WTC11 (cell line): ENCODE results near the gene SMG7. TPM values are rescaled to one million over a fixed set of nuclear protein-coding genes. Genes with fewer than 3 reads are reported as not detected.

Experiments
- ATAC-seq: fragments of 200-7000 bp; cut with Tn5 transposase; 2 replicates; pipeline ENCODE4 v1.10.0; 2021; ENCODE audit warnings: mild to moderate bottlenecking, moderate library complexity
- CTCF ChIA-PET: fragments of 300-600 bp; sonication (Branson Sonifier 250); formaldehyde crosslinking; loops from one replicate; lab custom pipeline; 2021; ENCODE audit warnings: antibody characterized with exemption; lab: Charles Lee
- POLR2A ChIA-PET: fragments of 350-600 bp; sonication (Branson Sonifier 250); formaldehyde crosslinking; loops from one replicate; lab custom pipeline; 2021; ENCODE audit warnings: antibody characterized with exemption; lab: Charles Lee
- DNase-seq: peaks from one replicate; pipeline ENCODE4 v3.0.0; 2021; ENCODE audit warnings: low spot score
- H3K27ac Mint-ChIP-seq: 2 replicates; pipeline ENCODE4 v1.8.0; 2021; ENCODE audit warnings: mixed read lengths
- H3K27me3 Mint-ChIP-seq: 2 replicates; pipeline ENCODE4 v1.8.0; 2021; ENCODE audit warnings: low read depth, mild to moderate bottlenecking, moderate library complexity, mixed read lengths
- H3K36me3 Mint-ChIP-seq: 2 replicates; pipeline ENCODE4 v1.8.0; 2021; ENCODE audit warnings: mixed read lengths
- H3K4me1 Mint-ChIP-seq: 2 replicates; pipeline ENCODE4 v1.8.0; 2022; ENCODE audit warnings: mixed read lengths
- H3K4me3 Mint-ChIP-seq: 2 replicates; pipeline ENCODE4 v1.8.0; 2021; ENCODE audit warnings: mild to moderate bottlenecking, moderate library complexity, mixed read lengths
- H3K9me3 Mint-ChIP-seq: 2 replicates; pipeline ENCODE4 v1.8.0; 2021; ENCODE audit warnings: mixed read lengths
- ATF3 ChIP-seq: sonication (generic); formaldehyde crosslinking; conservative IDR thresholded peaks from 2 replicates; pipeline ENCODE4 v1.8.1; 2022; ENCODE audit warnings: mild to moderate bottlenecking, missing genetic modification reagents
- CREM ChIP-seq: sonication (generic); formaldehyde crosslinking; IDR thresholded peaks from 2 replicates; pipeline ENCODE4 v1.8.1; 2022; ENCODE audit warnings: mild to moderate bottlenecking, missing genetic modification reagents, moderate library complexity
- ERG ChIP-seq: fragments of 250-450 bp; sonication (Bioruptor Pico); IDR thresholded peaks from 2 replicates; pipeline ENCODE4 v1.8.0; 2021; ENCODE audit warnings: mild to moderate bottlenecking
- FOXJ3 ChIP-seq: sonication (generic); formaldehyde crosslinking; IDR thresholded peaks from 2 replicates; pipeline ENCODE4 v1.9.0; 2021; ENCODE audit warnings: missing genetic modification reagents, mild to moderate bottlenecking, borderline replicate concordance
- FOXK1 ChIP-seq: sonication (generic); formaldehyde crosslinking; IDR thresholded peaks from 2 replicates; pipeline ENCODE4 v1.8.0; 2022; ENCODE audit warnings: mild to moderate bottlenecking, moderate library complexity, missing genetic modification reagents
- IRF1 ChIP-seq: sonication (generic); formaldehyde crosslinking; IDR thresholded peaks from 2 replicates; pipeline ENCODE4 v1.8.0; 2023; ENCODE audit warnings: missing genetic modification reagents
- JUN ChIP-seq: sonication (generic); formaldehyde crosslinking; IDR thresholded peaks from 2 replicates; pipeline ENCODE4 v1.8.0; 2023; ENCODE audit warnings: mild to moderate bottlenecking, missing genetic modification reagents
- KAT7 ChIP-seq: sonication (generic); formaldehyde crosslinking; IDR thresholded peaks from 2 replicates; pipeline ENCODE4 v1.8.1; 2023; ENCODE audit warnings: missing genetic modification reagents, mild to moderate bottlenecking, borderline replicate concordance
- MAX ChIP-seq: sonication (generic); formaldehyde crosslinking; IDR thresholded peaks from 2 replicates; pipeline ENCODE4 v1.8.0; 2022; ENCODE audit warnings: mild to moderate bottlenecking, missing genetic modification reagents
- NR1H2 ChIP-seq: sonication (generic); formaldehyde crosslinking; IDR thresholded peaks from 2 replicates; pipeline ENCODE4 v1.9.0; 2021; ENCODE audit warnings: mild to moderate bottlenecking, moderate library complexity, missing genetic modification reagents
- PRRX2 ChIP-seq: fragments of 250-450 bp; sonication (Bioruptor Pico); IDR thresholded peaks from 2 replicates; pipeline ENCODE4 v1.8.0; 2021; ENCODE audit warnings: mild to moderate bottlenecking
- RORB ChIP-seq: fragments of 250-450 bp; sonication (Bioruptor Pico); IDR thresholded peaks from 2 replicates; pipeline ENCODE4 v1.9.0; 2021; ENCODE audit warnings: mild to moderate bottlenecking
- SOX15 ChIP-seq: fragments of 250-450 bp; sonication (Bioruptor Pico); IDR thresholded peaks from 2 replicates; pipeline ENCODE4 v1.9.0; 2021; ENCODE audit warnings: mild to moderate bottlenecking
- TCF7 ChIP-seq: sonication (generic); formaldehyde crosslinking; IDR thresholded peaks from 2 replicates; pipeline ENCODE4 v1.8.0; 2022; ENCODE audit warnings: mild to moderate bottlenecking, low read depth, missing genetic modification reagents, moderate library complexity
- USF1 ChIP-seq: sonication (generic); formaldehyde crosslinking; IDR thresholded peaks from 2 replicates; pipeline ENCODE4 v1.8.0; 2022; ENCODE audit warnings: mild to moderate bottlenecking, missing genetic modification reagents
- ZBTB21 ChIP-seq: sonication (generic); formaldehyde crosslinking; IDR thresholded peaks from 2 replicates; pipeline ENCODE4 v1.8.1; 2023; ENCODE audit warnings: mild to moderate bottlenecking, missing genetic modification reagents, borderline replicate concordance
- ZNF396 ChIP-seq: fragments of 250-450 bp; sonication (Bioruptor Pico); IDR thresholded peaks from 2 replicates; pipeline ENCODE4 v1.8.0; 2021; ENCODE audit warnings: mild to moderate bottlenecking, moderate library complexity, borderline replicate concordance
- ZNF416 ChIP-seq: fragments of 250-450 bp; sonication (Bioruptor Pico); IDR thresholded peaks from 2 replicates; pipeline ENCODE4 v1.9.0; 2021; ENCODE audit warnings: mild to moderate bottlenecking, inconsistent platforms
- ZSCAN18 ChIP-seq: fragments of 250-450 bp; sonication (Bioruptor Pico); IDR thresholded peaks from 2 replicates; pipeline ENCODE4 v2.1.2; 2022; ENCODE audit warnings: mild to moderate bottlenecking, moderate library complexity
- total RNA-seq: library from RNA; stranded (reverse); gene quantifications from 3 replicates; pipeline ENCODE4 v1.2.3, GENCODE V29; 2021

SMG7 gene
- total RNA-seq, 1 experiment from 2014 or later, result 57.8 TPM

GRCh38 chr1:183571678-183572268 is 99.5 kb downstream of the SMG7 start (continued):
- TF ChIP-seq TCF7 (no peak), ZSCAN18 (CRISPR knock-in tag) (no peak), ZNF416 (CRISPR knock-in tag) (no peak), KAT7 (CRISPR knock-in tag) (no peak), JUN (CRISPR knock-in tag) (no peak)

- Mint-ChIP-seq H3K4me1 (no peaks in the 10 kb centered on the region), H3K27me3 (no peaks in the 10 kb centered on the region)
- no peak for DNase-seq
- TF ChIP-seq SOX15 (CRISPR knock-in tag) (no peak), MAX (no peak), USF1 (no peak), ATF3 (CRISPR knock-in tag) (no peak), PRRX2 (CRISPR knock-in tag) (no peak), NR1H2 (CRISPR knock-in tag) (no peak), RORB (CRISPR knock-in tag) (no peak), FOXJ3 (CRISPR knock-in tag) (no peak), IRF1 (CRISPR knock-in tag) (no peak), ZNF396 (no peak)
- TF ChIP-seq, all 79 proteins: peak for 0
- Mint-ChIP-seq H3K4me3 (no peak overlapping the region), H3K27ac (no peak overlapping the region), H3K9me3 (no peaks in the 10 kb centered on the region), H3K36me3 (no peaks in the 10 kb centered on the region)
- CTCF ChIA-PET, result no interaction called here
- POLR2A ChIA-PET, result no interaction called here
- no peak for ATAC-seq
Observed at GRCh38 chr1:183572721-183573120, 100.4 kb downstream of the SMG7 start.

GRCh38 chr1:183575606-183576005 is 103.3 kb downstream of the SMG7 start:
- Mint-ChIP-seq H3K27me3 (no peaks in the 10 kb centered on the region), H3K4me1 (0 out of 2 replicates have a peak, but pooled peaks cover 2% of the 10 kb centered on the region), H3K36me3 (no peaks in the 10 kb centered on the region), H3K4me3 (no peak overlapping the region), H3K9me3 (no peaks in the 10 kb centered on the region), H3K27ac (no peak overlapping the region)
- TF ChIP-seq CREM, result no peak
- TF ChIP-seq NR1H2 (CRISPR knock-in tag), result no peak
- no peak for TF ChIP-seq FOXK1 (CRISPR knock-in tag)
- no peak for TF ChIP-seq ERG (CRISPR knock-in tag)
- TF ChIP-seq TCF7, result no peak
- no peak for TF ChIP-seq ZBTB21
- ATAC-seq (no peak), DNase-seq (no peak)
- CTCF ChIA-PET, result no interaction called here
- POLR2A ChIA-PET, result no interaction called here
